Activated CD8-positive, alpha-beta T cell treated with anti-CD3 and anti-CD28 coated beads for 36 hours (primary cell): ENCODE results near the gene PRRT4. TPM values are rescaled to one million over a fixed set of nuclear protein-coding genes. Genes with fewer than 3 reads are reported as not detected.

Source experiments
- ATAC-seq: fragments of 200-7000 bp; cut with Tn5 transposase; one replicate; pipeline ENCODE4 v1.10.0; 2021; ENCODE audit warnings: mild to moderate bottlenecking, moderate library complexity
- CTCF ChIA-PET: fragments of 350-600 bp; sonication (Branson Sonifier 250); formaldehyde crosslinking; loops from one replicate; lab custom pipeline; 2021; ENCODE audit warnings: antibody characterized with exemption; lab: Charles Lee
- POLR2A ChIA-PET: fragments of 350-600 bp; sonication (Branson Sonifier 250); formaldehyde crosslinking; loops from one replicate; lab custom pipeline; 2021; ENCODE audit warnings: antibody characterized with exemption; lab: Charles Lee
- DNase-seq: peaks from one replicate; pipeline ENCODE4 v3.0.0-alpha.2; 2020
- H3K27ac Mint-ChIP-seq: one replicate; pipeline ENCODE4 v1.8.0; 2021; ENCODE audit warnings: mild to moderate bottlenecking, mixed read lengths
- H3K27me3 Mint-ChIP-seq: one replicate; pipeline ENCODE4 v1.8.0; 2021; ENCODE audit warnings: mixed read lengths
- H3K36me3 Mint-ChIP-seq: one replicate; pipeline ENCODE4 v1.8.0; 2021; ENCODE audit warnings: low read depth, mixed read lengths
- H3K4me1 Mint-ChIP-seq: one replicate; pipeline ENCODE4 v1.8.0; 2021; ENCODE audit warnings: low read depth, mixed read lengths
- H3K4me3 Mint-ChIP-seq: one replicate; pipeline ENCODE4 v1.8.0; 2021; ENCODE audit warnings: mild to moderate bottlenecking, moderate library complexity, mixed read lengths
- H3K9me3 Mint-ChIP-seq: one replicate; pipeline ENCODE4 v1.8.0; 2021; ENCODE audit warnings: mixed read lengths
- intact Hi-C: fragments of 100-400 bp; cut with micrococcal nuclease; formaldehyde crosslinking; loops from one replicate; pipeline ENCODE4 v1.10.0; 2022
- total RNA-seq, 2 experiments: library from RNA; stranded (reverse); gene quantifications; one replicate each; pipeline ENCODE4 v1.2.3, GENCODE V29; 2021
- TF ChIP-seq, protein P1 (sequence below): fragments of 200-600 bp; IDR thresholded peaks from one replicate; pipeline ENCODE4 v1.8.0; 2022; ENCODE audit warnings: antibody characterized with exemption, mild to moderate bottlenecking

Gene PRRT4
- total RNA-seq, 2 experiments from 2014 or later, result 0.20 to 0.69 TPM

DNA sequence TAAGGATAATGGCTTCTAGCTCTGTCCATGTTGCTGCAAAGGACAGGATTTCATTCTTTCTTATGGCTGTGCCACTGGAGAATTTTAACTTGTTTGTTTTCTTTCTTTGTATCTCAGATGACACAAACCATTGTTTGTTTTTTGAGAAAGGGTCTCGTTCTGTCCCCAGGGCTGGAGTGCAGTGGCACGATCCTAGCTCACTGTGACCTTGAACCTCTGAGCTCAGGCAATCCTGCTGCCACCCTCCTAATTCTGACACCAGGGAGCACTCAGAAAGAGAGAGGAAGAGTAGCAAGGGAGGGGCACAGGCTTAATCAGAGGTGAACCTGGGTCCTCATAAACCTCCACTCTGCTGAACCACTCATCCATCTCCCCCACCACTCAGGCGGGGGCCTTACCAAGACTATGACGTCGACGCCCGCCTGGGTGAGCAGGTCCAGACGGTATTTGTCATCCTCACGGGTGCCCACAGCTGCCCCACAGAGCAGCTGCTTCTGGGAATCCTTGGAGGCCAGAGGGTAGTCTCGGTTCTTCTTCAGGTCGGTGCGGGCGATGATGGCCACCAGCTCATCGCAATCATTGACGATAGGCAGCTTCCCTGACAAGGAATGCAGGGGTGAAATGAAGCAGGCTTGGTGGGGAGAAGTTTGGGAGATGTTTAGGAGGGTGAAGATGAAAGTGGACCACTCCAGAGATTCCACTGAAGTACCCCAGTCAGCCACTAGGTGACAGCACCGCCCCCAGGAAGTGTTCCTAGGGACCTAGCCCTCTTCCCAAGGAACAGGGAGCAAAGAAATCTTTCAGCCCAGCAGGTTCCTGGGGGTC is 36.7 kb upstream of the PRRT4 start:
- CTCF ChIA-PET, result interaction anchor here (0.8 to 12.1 kb wide), 23 partner anchors 9 to 77 kb away, joined by 3 to 155 read pairs (median 6); partner anchors contain the start of gene RBM28
- peaks cover 28% of the 10 kb centered on the region for H3K36me3 Mint-ChIP-seq
- H3K27ac Mint-ChIP-seq, result no peak overlapping the region
- DNase-seq (peak; percentile 58), ATAC-seq (peak; percentile 72)
- no peaks in the 10 kb centered on the region for H3K4me1 Mint-ChIP-seq
- POLR2A ChIA-PET, result interaction anchor here (0.7 to 1.2 kb wide), 2 partner anchors 10 to 175 kb away, joined by 3 read pairs; no protein-coding TSS in a partner anchor
- no peak overlapping the region for H3K4me3 Mint-ChIP-seq
- no peaks in the 10 kb centered on the region for H3K9me3 Mint-ChIP-seq
- no peaks in the 10 kb centered on the region for H3K27me3 Mint-ChIP-seq
- intact Hi-C loops, result no loop called here
- TF ChIP-seq, protein P1, sequence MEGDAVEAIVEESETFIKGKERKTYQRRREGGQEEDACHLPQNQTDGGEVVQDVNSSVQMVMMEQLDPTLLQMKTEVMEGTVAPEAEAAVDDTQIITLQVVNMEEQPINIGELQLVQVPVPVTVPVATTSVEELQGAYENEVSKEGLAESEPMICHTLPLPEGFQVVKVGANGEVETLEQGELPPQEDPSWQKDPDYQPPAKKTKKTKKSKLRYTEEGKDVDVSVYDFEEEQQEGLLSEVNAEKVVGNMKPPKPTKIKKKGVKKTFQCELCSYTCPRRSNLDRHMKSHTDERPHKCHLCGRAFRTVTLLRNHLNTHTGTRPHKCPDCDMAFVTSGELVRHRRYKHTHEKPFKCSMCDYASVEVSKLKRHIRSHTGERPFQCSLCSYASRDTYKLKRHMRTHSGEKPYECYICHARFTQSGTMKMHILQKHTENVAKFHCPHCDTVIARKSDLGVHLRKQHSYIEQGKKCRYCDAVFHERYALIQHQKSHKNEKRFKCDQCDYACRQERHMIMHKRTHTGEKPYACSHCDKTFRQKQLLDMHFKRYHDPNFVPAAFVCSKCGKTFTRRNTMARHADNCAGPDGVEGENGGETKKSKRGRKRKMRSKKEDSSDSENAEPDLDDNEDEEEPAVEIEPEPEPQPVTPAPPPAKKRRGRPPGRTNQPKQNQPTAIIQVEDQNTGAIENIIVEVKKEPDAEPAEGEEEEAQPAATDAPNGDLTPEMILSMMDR, result peak; percentile 96

DNA sequence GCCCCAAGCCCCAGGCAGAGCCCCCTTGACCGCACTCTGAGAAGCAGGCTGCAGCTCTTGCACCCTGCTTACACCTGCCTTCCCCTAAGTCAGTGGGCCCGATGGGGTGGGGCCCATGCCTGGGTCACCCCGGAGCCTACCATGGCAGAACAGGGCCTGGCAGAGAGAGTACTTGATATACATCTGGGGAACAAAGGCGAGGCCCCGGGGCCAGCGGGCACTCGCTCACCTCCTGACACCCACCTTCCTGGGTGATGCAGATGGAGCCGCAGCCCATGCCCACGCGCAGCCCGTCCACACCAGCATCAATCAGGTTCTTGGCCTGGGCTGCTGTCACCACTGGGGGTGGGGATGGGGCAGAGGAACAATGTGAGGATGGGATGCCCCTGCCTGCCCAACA is 34.9 kb upstream of the PRRT4 start:
- DNase-seq (no peak), ATAC-seq (no peak)
- ChIA-PET POLR2A (interaction anchor here (0.8 to 1.7 kb wide), 2 partner anchors 10 to 23 kb away, joined by 3 to 7 read pairs; no protein-coding TSS in a partner anchor), CTCF (interaction anchor here (1.0 to 12.1 kb wide), 4 partner anchors 21 to 64 kb away, joined by 3 to 155 read pairs (median 16); no protein-coding TSS in a partner anchor)
- Mint-ChIP-seq H3K27me3 (no peaks in the 10 kb centered on the region), H3K36me3 (peaks cover 27% of the 10 kb centered on the region), H3K9me3 (no peaks in the 10 kb centered on the region), H3K27ac (no peak overlapping the region), H3K4me1 (no peaks in the 10 kb centered on the region), H3K4me3 (no peak overlapping the region)
- TF ChIP-seq, protein P1, result no peak
- intact Hi-C loops, result no loop called here

DNA sequence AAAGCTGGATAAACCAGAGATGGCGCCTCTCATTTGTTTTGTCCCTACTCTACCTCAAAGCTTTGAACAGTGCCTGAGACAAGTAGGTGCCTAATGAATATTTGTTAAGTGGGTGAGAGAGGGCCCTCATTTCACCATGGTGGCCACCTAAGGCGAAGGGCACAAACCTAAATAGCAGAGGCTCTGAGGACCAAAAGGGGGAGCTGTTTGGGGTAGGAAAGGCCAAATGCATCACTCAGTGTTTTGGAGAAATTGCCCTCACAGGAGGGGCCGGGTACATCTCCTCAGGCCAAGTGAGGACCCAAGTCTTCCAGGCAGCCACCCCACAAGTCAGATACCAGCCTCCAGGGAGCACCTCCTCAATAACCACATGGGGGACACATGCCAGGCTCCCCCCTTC is 34.3 kb upstream of the PRRT4 start:
- Mint-ChIP-seq H3K27me3 (no peaks in the 10 kb centered on the region), H3K4me3 (no peak overlapping the region), H3K4me1 (no peaks in the 10 kb centered on the region), H3K36me3 (peaks cover 22% of the 10 kb centered on the region), H3K9me3 (no peaks in the 10 kb centered on the region), H3K27ac (no peak overlapping the region)
- intact Hi-C loops, result no loop called here
- ATAC-seq (no peak), DNase-seq (no peak)
- ChIA-PET CTCF (interaction anchor here (1.0 to 12.1 kb wide), 2 partner anchors 30 to 49 kb away, joined by 3 to 155 read pairs; no protein-coding TSS in a partner anchor), POLR2A (interaction anchor here (1.7 kb wide), 1 partner anchor 11 kb away, joined by 7 read pairs; no protein-coding TSS in a partner anchor)
- TF ChIP-seq, protein P1, result no peak

DNA sequence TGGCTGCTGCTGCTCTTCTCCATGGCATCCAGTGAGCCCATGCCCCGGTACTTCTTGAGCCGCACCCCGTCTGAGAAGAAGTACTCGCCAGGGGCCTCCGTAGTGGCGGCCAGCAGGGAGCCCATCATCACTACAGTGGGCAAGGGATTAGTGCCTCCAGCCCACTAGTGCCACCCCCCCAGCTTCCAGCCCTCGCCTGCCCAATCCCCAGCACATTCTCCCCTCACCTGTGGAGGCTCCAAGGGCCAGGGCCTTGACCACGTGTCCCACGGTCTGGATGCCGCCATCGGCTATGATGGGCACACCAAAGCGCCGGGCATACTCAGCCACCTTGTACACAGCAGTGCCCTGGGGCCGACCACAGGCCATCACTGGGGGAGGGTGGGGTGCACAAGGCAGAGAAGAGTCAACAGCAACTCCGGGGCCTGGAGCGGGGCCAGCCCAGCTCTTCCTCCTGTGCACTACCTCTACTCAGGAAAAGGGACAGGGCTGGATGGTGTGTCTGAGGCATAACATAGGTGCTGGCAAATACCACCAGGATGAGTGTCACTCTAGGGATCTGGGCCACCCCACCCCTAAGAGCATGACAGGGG is 33.5 kb upstream of the PRRT4 start:
- CTCF ChIA-PET, result interaction anchor here (9.4 to 12.1 kb wide), 2 partner anchors 31 to 49 kb away, joined by 155 to 264 read pairs; partner anchors contain the start of gene RBM28
- intact Hi-C loops, result no loop called here

More for the DNA sequence above, 33.5 kb upstream of the PRRT4 start:
- H3K9me3 Mint-ChIP-seq, result no peaks in the 10 kb centered on the region
- no peak overlapping the region for H3K27ac Mint-ChIP-seq
- POLR2A ChIA-PET, result no interaction called here
- H3K27me3 Mint-ChIP-seq, result no peaks in the 10 kb centered on the region
- DNase-seq, result no peak
- H3K36me3 Mint-ChIP-seq, result peaks cover 21% of the 10 kb centered on the region
- TF ChIP-seq, protein P1, result no peak
- no peaks in the 10 kb centered on the region for H3K4me1 Mint-ChIP-seq
- no peak for ATAC-seq
- no peak overlapping the region for H3K4me3 Mint-ChIP-seq
